AG04450 (cell line): Measurements from ENCODE around the gene BMP8B. TPM values are rescaled to one million over a fixed set of nuclear protein-coding genes. Genes with fewer than 3 reads are reported as not detected.

ENCODE experiments used
- CTCF ChIA-PET: fragments of 300-600, 350-600 bp; formaldehyde crosslinking; extraction: SDS; loops from one replicate; lab custom pipeline; 2022; ENCODE audit warnings: antibody characterized with exemption, inconsistent platforms; lab: Charles Lee
- POLR2A ChIA-PET: fragments of 350-600 bp; formaldehyde crosslinking; extraction: SDS; loops from one replicate; lab custom pipeline; 2021; ENCODE audit warnings: antibody characterized with exemption, inconsistent platforms; lab: Yijun Ruan, JAX
- DNase-seq: peaks from one replicate; pipeline ENCODE4 v3.0.0-alpha.2; 2011; ENCODE audit warnings: low read depth, low spot score
- H3K27ac ChIP-seq: one replicate; pipeline ENCODE4 v1.5.1; 2012; ENCODE audit warnings: low read depth, low read length, control low read depth
- H3K27me3 ChIP-seq: one replicate; pipeline ENCODE4 v1.6.0; 2012; ENCODE audit warnings: low read length; ENCODE audit not compliant: control insufficient read depth, insufficient read depth
- H3K4me3 ChIP-seq: 2 replicates; pipeline ENCODE4 v1.5.1; 2011; ENCODE audit warnings: mild to moderate bottlenecking, low read depth, low read length, control low read depth
- H3K9me3 ChIP-seq: 2 replicates; pipeline ENCODE4 v1.5.1; 2012; ENCODE audit warnings: low read length; ENCODE audit not compliant: control insufficient read depth, insufficient read depth
- CTCF ChIP-seq: IDR thresholded peaks from 2 replicates; pipeline ENCODE4 v1.5.1; 2011; ENCODE audit warnings: low read depth, low read length, control low read depth, inconsistent platforms
- polyA plus RNA-seq: library from polyadenylated mRNA; depleted of rRNA; stranded (reverse); fragments of >200 nt; gene quantifications from 2 replicates; pipeline ENCODE4 v1.2.3, GENCODE V29; 2011

Gene BMP8B
- polyA plus RNA-seq, 1 experiment, result not detected

- no peak overlapping the region for H3K4me3 ChIP-seq
- H3K27me3 ChIP-seq, result peaks cover 5% of the 10 kb centered on the region
- POLR2A ChIA-PET, result no interaction called here
- CTCF ChIA-PET, result no interaction called here
- peaks cover 3% of the 10 kb centered on the region for H3K9me3 ChIP-seq
- no peak for TF ChIP-seq CTCF
- no peak overlapping the region for H3K27ac ChIP-seq
- no peak for DNase-seq
Measured at GRCh38 chr1:39808784-39809517, 20.3 kb upstream of the BMP8B start.

- ChIA-PET POLR2A (no interaction called here), CTCF (no interaction called here)
- Histone ChIP-seq H3K27me3 (peaks cover 5% of the 10 kb centered on the region), H3K4me3 (no peak overlapping the region), H3K9me3 (peaks cover 3% of the 10 kb centered on the region), H3K27ac (no peak overlapping the region)
- no peak for TF ChIP-seq CTCF
- DNase-seq, result no peak
Measured at GRCh38 chr1:39805385-39805784, 16.7 kb upstream of the BMP8B start.

- ChIA-PET POLR2A (no interaction called here), CTCF (no interaction called here)
- Histone ChIP-seq H3K27me3 (peaks cover 3% of the 10 kb centered on the region), H3K4me3 (no peak overlapping the region), H3K9me3 (peaks cover 3% of the 10 kb centered on the region), H3K27ac (no peak overlapping the region)
- no peak for TF ChIP-seq CTCF
- DNase-seq, result no peak
Measured at GRCh38 chr1:39802496-39803260, 14.0 kb upstream of the BMP8B start.

- ChIA-PET POLR2A (no interaction called here), CTCF (interaction anchor here (0.6 to 2.0 kb wide), 12 partner anchors 10 to 1651 kb away, joined by 3 to 13 read pairs (median 3); partner anchors contain the start of gene TRIT1)
- no peak for TF ChIP-seq CTCF
- no peak for DNase-seq
- Histone ChIP-seq H3K9me3 (peaks cover under 1% of the 10 kb centered on the region; the same call in 1 of the 2 replicates), H3K27ac (no peak overlapping the region), H3K4me3 (no peak overlapping the region), H3K27me3 (peaks cover 5% of the 10 kb centered on the region)
Measured at GRCh38 chr1:39800471-39800835, 11.8 kb upstream of the BMP8B start.
